Naive thymus-derived CD8-positive, alpha-beta T cell (primary cell): ENCODE results near the gene CNIH1. TPM values are rescaled to one million over a fixed set of nuclear protein-coding genes. Genes with fewer than 3 reads are reported as not detected.
A peak's percentile ranks its signal among the peaks of the same experiment; 100 is the strongest.
"Not testable (repeated sequence)": the region's sequence is repeated elsewhere in the genome, so short reads cannot be mapped to it uniquely, and the experiment has no call there.

Source experiments
- ATAC-seq, 2 donors: fragments of 150-1000 bp; cut with Tn5 transposase in 1 of 2; sonication (Bioruptor Pico), chemical (Tn5 transposase) in 1 of 2; 1 replicate in 1 of 2; 2 replicates in 1 of 2; pipeline ENCODE4 v1.10.0; 2021; ENCODE audit warnings: mild to moderate bottlenecking in 2 of 2, moderate library complexity in 2 of 2
- POLR2A ChIA-PET: fragments of 350-600 bp; sonication (Branson Sonifier 250); formaldehyde crosslinking; loops from one replicate; lab custom pipeline; 2021; ENCODE audit warnings: antibody characterized with exemption; lab: Charles Lee
- DNase-seq, 10 donors: peaks; one replicate each; pipeline versions ENCODE4 v3.0.0 to v3.0.0-alpha.2; 2020 to 2022
- H3K27ac Mint-ChIP-seq, 10 donors: one replicate each; pipeline ENCODE4 v1.8.0; 2020 to 2022; ENCODE audit warnings: mild to moderate bottlenecking in 10 of 10, mixed read lengths in 10 of 10, moderate library complexity in 4 of 10, inconsistent platforms in 1 of 10
- H3K27me3 Mint-ChIP-seq, 5 donors: one replicate each; pipeline ENCODE4 v1.8.0; 2021 to 2022; ENCODE audit warnings: mixed read lengths in 5 of 5
- H3K36me3 Mint-ChIP-seq, 3 donors: one replicate each; pipeline ENCODE4 v1.8.0; 2020 to 2022; ENCODE audit warnings: mixed read lengths in 3 of 3, mild to moderate bottlenecking in 2 of 3, inconsistent platforms in 1 of 3
- H3K4me1 Mint-ChIP-seq, 4 donors: one replicate each; pipeline ENCODE4 v1.8.0; 2021 to 2022; ENCODE audit warnings: mixed read lengths in 4 of 4
- H3K4me3 Mint-ChIP-seq, 10 donors: one replicate each; pipeline ENCODE4 v1.8.0; 2020 to 2022; ENCODE audit warnings: mild to moderate bottlenecking in 10 of 10, mixed read lengths in 10 of 10, moderate library complexity in 6 of 10, inconsistent platforms in 1 of 10
- H3K9me3 Mint-ChIP-seq, 9 donors: one replicate each; pipeline ENCODE4 v1.8.0; 2020 to 2022; ENCODE audit warnings: mixed read lengths in 9 of 9, mild to moderate bottlenecking in 3 of 9, inconsistent platforms in 1 of 9, moderate library complexity in 1 of 9
- polyA plus RNA-seq, 3 donors: library from polyadenylated mRNA; unstranded; fragments of 300-500 nt; fragmentation: Illumina TruSeq; gene quantifications; one replicate each; pipeline ENCODE4 v1.2.3, GENCODE V29; 2021
- total RNA-seq, 8 experiments: library from RNA in 2 of 8; stranded (reverse) in 2 of 8; gene quantifications; one replicate each; pipeline ENCODE4 v1.2.3 and lab custom pipeline; 2021 to 2026

Gene CNIH1
- total and polyA plus RNA-seq, 5 experiments from 2014 or later: 50.4 to 97.7 (median 79.3) TPM

DNA sequence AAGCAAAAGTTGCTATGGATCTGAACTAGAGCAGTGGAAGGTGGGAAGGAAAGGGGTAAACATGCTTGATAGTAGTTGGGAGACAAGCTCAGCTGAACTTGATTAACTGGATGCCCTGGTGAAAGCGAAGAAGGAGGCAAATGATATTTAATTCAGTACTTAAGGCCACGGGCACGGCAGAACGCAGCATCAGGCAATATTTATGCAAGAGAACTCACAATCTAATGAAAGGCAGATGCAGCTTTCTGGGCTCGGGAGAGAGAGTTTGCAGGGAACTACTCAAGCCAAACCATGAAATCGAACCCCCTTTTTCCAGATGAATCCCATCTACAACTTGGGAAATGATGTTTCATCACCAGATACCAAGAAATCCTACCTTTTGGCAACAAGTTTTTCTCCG, 3.5 kb upstream of the CNIH1 start:
- H3K27me3 Mint-ChIP-seq: peaks cover 0 to 11% (median 4%) of the 10 kb centered on the region in 5 donors
- H3K36me3 Mint-ChIP-seq: peaks cover 0 to 4% (median 0%) of the 10 kb centered on the region in 3 donors
- ATAC-seq: no peak
- H3K4me3 Mint-ChIP-seq: no peak overlapping the region
- no peak for DNase-seq
- no peak overlapping the region for H3K27ac Mint-ChIP-seq
- peaks cover 12 to 21% (median 19%) of the 10 kb centered on the region in 4 donors for H3K4me1 Mint-ChIP-seq
- POLR2A ChIA-PET: no interaction called here
- H3K9me3 Mint-ChIP-seq: no peaks in the 10 kb centered on the region

GRCh38 chr14:54443981-54444380, 2.8 kb upstream of the CNIH1 start:
- Mint-ChIP-seq H3K27me3 (peaks cover 0 to 11% (median 4%) of the 10 kb centered on the region in 5 donors), H3K4me1 (peaks cover 12 to 28% (median 25%) of the 10 kb centered on the region in 4 donors), H3K36me3 (peaks cover 0 to 5% (median 0%) of the 10 kb centered on the region in 3 donors), H3K27ac (no peak overlapping the region), H3K9me3 (no peaks in the 10 kb centered on the region), H3K4me3 (no peak overlapping the region)
- ATAC-seq (no peak), DNase-seq (no peak)
- POLR2A ChIA-PET: no interaction called here

- H3K36me3 Mint-ChIP-seq, H3K9me3 Mint-ChIP-seq, H3K27ac Mint-ChIP-seq, H3K4me3 Mint-ChIP-seq, ATAC-seq, DNase-seq, POLR2A ChIA-PET: not testable (repeated sequence)
- Mint-ChIP-seq H3K4me1 (peaks cover 13 to 34% (median 33%) of the 10 kb centered on the region in 4 donors), H3K27me3 (peaks cover 0 to 11% (median 4%) of the 10 kb centered on the region in 5 donors)
Measured at GRCh38 chr14:54442961-54443360, 1.8 kb upstream of the CNIH1 start.

DNA sequence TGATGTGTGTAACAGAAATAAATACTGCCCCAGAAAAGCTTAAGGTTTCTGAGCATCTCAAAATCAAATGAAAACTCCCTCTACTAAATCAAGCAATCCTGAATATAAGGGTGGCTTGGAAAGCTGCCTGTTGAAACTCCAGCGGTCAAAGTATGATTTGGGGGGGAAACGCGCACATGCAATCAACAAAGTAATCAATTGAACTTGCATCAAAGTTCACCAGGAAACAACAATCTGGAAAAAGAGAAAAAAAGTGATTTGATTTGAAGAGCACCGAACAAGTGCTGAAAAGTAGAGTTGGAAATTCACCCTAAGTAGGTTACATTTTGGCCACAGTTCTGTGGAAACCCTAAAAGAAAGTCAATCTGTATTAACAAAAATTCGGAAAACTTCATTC, 700 bp downstream of the CNIH1 start:
- H3K9me3 Mint-ChIP-seq: no peaks in the 10 kb centered on the region
- peaks cover 19 to 59% (median 51%) of the 10 kb centered on the region in 4 donors for H3K4me1 Mint-ChIP-seq
- POLR2A ChIA-PET: no interaction called here
- DNase-seq: no peak
- H3K27me3 Mint-ChIP-seq: peaks cover 0 to 5% (median 0%) of the 10 kb centered on the region in 5 donors
- peak overlapping the region; percentile 81 to 94 (median 89) for H3K4me3 Mint-ChIP-seq
- H3K36me3 Mint-ChIP-seq: peaks cover 0 to 12% (median 0%) of the 10 kb centered on the region in 3 donors
- ATAC-seq: no peak
- H3K27ac Mint-ChIP-seq: peak overlapping the region; percentile 74 to 97 (median 91)

DNA sequence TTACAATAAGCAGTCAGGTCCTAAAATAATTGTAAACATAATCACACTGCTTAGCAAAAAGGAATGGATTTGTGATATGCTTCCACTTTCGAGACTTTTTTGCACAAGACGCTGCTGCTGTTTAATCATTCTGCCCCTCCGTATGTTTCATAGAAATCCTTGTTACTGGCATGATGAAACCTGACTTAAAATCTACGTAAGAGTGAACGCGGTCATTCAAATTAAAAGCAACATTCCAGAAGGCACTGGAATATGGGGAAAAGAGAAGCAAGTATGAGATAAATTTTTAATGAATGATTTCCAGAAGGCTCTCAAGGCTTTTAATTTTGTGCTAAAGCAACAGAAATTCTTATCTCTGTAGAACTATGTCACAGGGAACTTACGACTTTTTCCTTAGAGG, 1.1 kb downstream of the CNIH1 start:
- POLR2A ChIA-PET: no interaction called here
- Mint-ChIP-seq H3K27me3 (peaks cover 0 to 5% (median 0%) of the 10 kb centered on the region in 5 donors), H3K27ac (peak overlapping the region; percentile 20 to 97 (median 91)), H3K36me3 (peaks cover 0 to 15% (median 0%) of the 10 kb centered on the region in 3 donors), H3K4me1 (peaks cover 20 to 63% (median 55%) of the 10 kb centered on the region in 4 donors), H3K9me3 (no peaks in the 10 kb centered on the region), H3K4me3 (peak overlapping the region; percentile 81 to 94 (median 89))
- DNase-seq: no peak
- ATAC-seq: no peak

DNA sequence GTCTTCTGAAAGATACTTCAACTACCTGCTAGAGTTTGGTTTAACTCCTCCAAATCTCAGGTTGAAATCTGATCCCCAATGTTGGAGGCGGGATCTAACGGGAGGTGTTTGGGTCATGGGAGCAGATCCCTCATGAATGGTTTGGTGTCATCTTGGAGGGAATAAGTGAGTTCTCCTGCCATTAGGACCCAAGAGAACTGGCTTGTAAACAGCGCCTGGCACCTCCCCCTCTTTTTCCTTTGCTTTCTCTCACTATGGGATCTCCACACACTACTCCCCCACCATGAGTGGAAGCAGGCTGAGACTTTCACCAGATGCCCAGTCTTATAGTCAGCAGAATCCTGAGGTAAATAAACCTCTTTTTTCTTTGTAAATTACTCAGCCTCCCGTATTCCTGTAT, 2.5 kb downstream of the CNIH1 start:
- Mint-ChIP-seq H3K9me3 (no peaks in the 10 kb centered on the region), H3K27me3 (no peaks in the 10 kb centered on the region), H3K27ac (peak overlapping the region in 1 of 10 donors; percentile 52), H3K36me3 (peaks cover 0 to 29% (median 0%) of the 10 kb centered on the region in 3 donors), H3K4me3 (peak overlapping the region in 3 of 10 donors; percentile 2 to 88 (median 45)), H3K4me1 (peaks cover 25 to 76% (median 62%) of the 10 kb centered on the region in 4 donors)
- POLR2A ChIA-PET: no interaction called here
- DNase-seq: no peak
- ATAC-seq: no peak

GRCh38 chr14:54437954-54438353, 3.2 kb downstream of the CNIH1 start:
- H3K27ac Mint-ChIP-seq: peak overlapping the region in 1 of 10 donors; percentile 12
- POLR2A ChIA-PET, H3K27me3 Mint-ChIP-seq, H3K9me3 Mint-ChIP-seq, H3K4me3 Mint-ChIP-seq, ATAC-seq, DNase-seq: not testable (repeated sequence)
- H3K4me1 Mint-ChIP-seq: peaks cover 25 to 80% (median 66%) of the 10 kb centered on the region in 4 donors
- peaks cover 0 to 34% (median 0%) of the 10 kb centered on the region in 3 donors for H3K36me3 Mint-ChIP-seq

DNA sequence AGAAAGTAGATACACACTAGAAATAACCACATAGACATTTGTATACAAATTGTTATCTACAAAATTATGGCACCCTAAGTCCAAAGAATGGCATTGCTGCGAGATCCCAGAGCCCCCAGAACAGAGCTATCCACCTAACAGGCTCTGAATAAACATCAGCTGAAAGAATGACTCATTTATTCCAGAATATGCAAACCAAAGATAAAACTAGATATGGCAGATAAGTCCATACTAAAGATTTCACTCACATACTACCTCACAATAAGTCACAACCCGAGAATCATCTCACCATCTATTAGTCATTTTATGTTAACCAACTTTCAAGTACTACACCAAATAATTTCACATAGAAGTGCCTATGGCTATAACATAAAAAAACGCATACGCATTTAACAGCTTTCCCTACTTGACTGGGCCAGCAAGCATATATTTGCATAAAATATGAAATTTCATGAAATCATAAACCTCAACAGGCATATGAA, 5.6 kb downstream of the CNIH1 start:
- no peaks in the 10 kb centered on the region for H3K9me3 Mint-ChIP-seq
- peak overlapping the region in 2 of 10 donors; percentile 3 to 62 for H3K4me3 Mint-ChIP-seq
- DNase-seq (no peak), ATAC-seq (no peak)
- H3K27ac Mint-ChIP-seq: peak overlapping the region in 2 of 10 donors; percentile 16 to 46
- H3K4me1 Mint-ChIP-seq: peaks cover 16 to 77% (median 62%) of the 10 kb centered on the region in 4 donors
- POLR2A ChIA-PET: no interaction called here
- H3K36me3 Mint-ChIP-seq: peaks cover 0 to 53% (median 0%) of the 10 kb centered on the region in 3 donors
- H3K27me3 Mint-ChIP-seq: no peaks in the 10 kb centered on the region

DNA sequence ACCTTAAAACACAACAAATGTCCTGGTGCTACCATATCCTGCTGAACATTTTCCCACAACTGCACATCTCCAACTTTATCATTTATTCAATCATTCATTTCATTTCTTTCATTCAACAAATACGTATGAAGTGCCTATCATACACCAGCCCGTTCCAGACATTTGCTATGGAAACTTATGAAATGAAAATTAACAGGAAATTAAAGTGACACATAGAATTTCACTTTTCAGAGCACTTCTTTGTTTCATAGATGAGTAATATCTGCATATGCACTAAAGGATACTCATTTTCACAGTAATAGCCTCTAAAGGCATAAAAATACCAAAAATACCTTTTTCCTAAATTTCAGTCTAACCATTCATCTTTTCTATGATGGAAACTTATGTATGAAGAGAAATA, 12.6 kb downstream of the CNIH1 start:
- peaks cover 3 to 11% (median 11%) of the 10 kb centered on the region in 4 donors for H3K4me1 Mint-ChIP-seq
- peaks cover 0 to 89% (median 1%) of the 10 kb centered on the region in 3 donors for H3K36me3 Mint-ChIP-seq
- H3K27ac Mint-ChIP-seq: no peak overlapping the region
- POLR2A ChIA-PET: no interaction called here
- no peaks in the 10 kb centered on the region for H3K27me3 Mint-ChIP-seq
- no peak for DNase-seq
- no peak overlapping the region for H3K4me3 Mint-ChIP-seq
- no peaks in the 10 kb centered on the region for H3K9me3 Mint-ChIP-seq
- no peak for ATAC-seq

DNA sequence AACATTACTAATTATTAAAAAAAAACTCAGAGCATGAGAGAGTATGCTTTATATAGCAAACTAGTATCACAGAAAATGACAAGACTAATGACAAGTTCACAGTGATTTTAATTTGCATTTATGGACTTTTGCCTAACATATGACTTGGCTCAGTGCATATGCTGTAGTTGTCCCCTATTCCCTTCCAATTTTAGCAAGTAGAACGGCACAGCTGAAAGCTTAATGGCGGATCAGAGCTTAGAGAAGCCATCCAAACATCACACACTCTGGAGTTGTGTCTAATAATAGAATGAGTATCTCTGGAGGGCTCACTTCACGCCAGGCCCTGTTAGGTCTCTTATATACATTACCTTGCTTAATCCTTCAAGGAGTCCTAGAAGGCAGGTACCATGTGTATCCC, 13.3 kb downstream of the CNIH1 start:
- POLR2A ChIA-PET: no interaction called here
- H3K27me3 Mint-ChIP-seq: no peaks in the 10 kb centered on the region

GRCh38 chr14:54425537-54426274, 15.5 kb downstream of the CNIH1 start:
- H3K36me3 Mint-ChIP-seq: peaks cover 0 to 67% (median 1%) of the 10 kb centered on the region in 3 donors
- POLR2A ChIA-PET: no interaction called here
- no peaks in the 10 kb centered on the region for H3K27me3 Mint-ChIP-seq
- peaks cover 0 to 3% (median 0%) of the 10 kb centered on the region in 4 donors for H3K4me1 Mint-ChIP-seq
- no peak overlapping the region for H3K4me3 Mint-ChIP-seq
- DNase-seq: no peak
- no peak for ATAC-seq
- no peaks in the 10 kb centered on the region for H3K9me3 Mint-ChIP-seq
- H3K27ac Mint-ChIP-seq: peak overlapping the region in 1 of 10 donors; percentile 27

More for the DNA sequence above, 13.3 kb downstream of the CNIH1 start:
- Mint-ChIP-seq H3K27ac (no peak overlapping the region), H3K9me3 (no peaks in the 10 kb centered on the region), H3K4me1 (peaks cover 3 to 7% (median 6%) of the 10 kb centered on the region in 4 donors), H3K36me3 (peaks cover 0 to 84% (median 1%) of the 10 kb centered on the region in 3 donors), H3K4me3 (no peak overlapping the region)
- no peak for DNase-seq
- no peak for ATAC-seq

GRCh38 chr14:54425068-54425467, 16.1 kb downstream of the CNIH1 start:
- H3K9me3 Mint-ChIP-seq: no peaks in the 10 kb centered on the region
- H3K4me3 Mint-ChIP-seq: no peak overlapping the region
- H3K27me3 Mint-ChIP-seq: no peaks in the 10 kb centered on the region
- H3K4me1 Mint-ChIP-seq: peaks cover 0 to 5% (median 0%) of the 10 kb centered on the region in 4 donors
- ATAC-seq: no peak
- H3K36me3 Mint-ChIP-seq: peaks cover 0 to 61% (median 1%) of the 10 kb centered on the region in 3 donors
- no peak for DNase-seq
- POLR2A ChIA-PET: no interaction called here
- no peak overlapping the region for H3K27ac Mint-ChIP-seq

- Mint-ChIP-seq H3K27ac (peak overlapping the region in 1 of 10 donors; percentile 36), H3K4me1 (peaks cover 0 to 5% (median 0%) of the 10 kb centered on the region in 4 donors), H3K9me3 (no peaks in the 10 kb centered on the region), H3K4me3 (no peak overlapping the region), H3K27me3 (no peaks in the 10 kb centered on the region), H3K36me3 (peaks cover 0 to 55% (median 1%) of the 10 kb centered on the region in 3 donors)
- POLR2A ChIA-PET: no interaction called here
- DNase-seq (no peak), ATAC-seq (no peak)
Measured at GRCh38 chr14:54424479-54424901, 16.7 kb downstream of the CNIH1 start.
